Activated B cell treated with CpG ODN at 0.5 μM for 24 hours (primary cell): ENCODE measurements around the gene MADD. TPM values are rescaled to one million over a fixed set of nuclear protein-coding genes. Genes with fewer than 3 reads are reported as not detected.
A peak's percentile ranks its signal among the peaks of the same experiment; 100 is the strongest.

Source experiments
- ATAC-seq: fragments of 200-7000 bp; cut with Tn5 transposase; one replicate; pipeline ENCODE4 v1.10.0; 2021; ENCODE audit warnings: low read depth, mild to moderate bottlenecking, moderate library complexity
- CTCF ChIA-PET: fragments of 350-600 bp; sonication (Branson Sonifier 250); formaldehyde crosslinking; loops from one replicate; lab custom pipeline; 2021; ENCODE audit warnings: antibody characterized with exemption; lab: Charles Lee
- POLR2A ChIA-PET: fragments of 350-600 bp; sonication (Branson Sonifier 250); formaldehyde crosslinking; loops from one replicate; lab custom pipeline; 2021; ENCODE audit warnings: antibody characterized with exemption; lab: Charles Lee
- DNase-seq: peaks from one replicate; pipeline ENCODE4 v3.0.0; 2022
- H3K27ac Mint-ChIP-seq: one replicate; pipeline ENCODE4 v1.8.0; 2020; ENCODE audit warnings: mixed read lengths
- H3K27me3 Mint-ChIP-seq: one replicate; pipeline ENCODE4 v1.8.0; 2021; ENCODE audit warnings: mixed read lengths
- H3K36me3 Mint-ChIP-seq: one replicate; pipeline ENCODE4 v1.8.0; 2021; ENCODE audit warnings: low read depth, mixed read lengths
- H3K4me1 Mint-ChIP-seq: one replicate; pipeline ENCODE4 v1.8.0; 2021; ENCODE audit warnings: mixed read lengths
- H3K4me3 Mint-ChIP-seq: one replicate; pipeline ENCODE4 v1.8.0; 2020; ENCODE audit warnings: mild to moderate bottlenecking, mixed read lengths
- H3K9me3 Mint-ChIP-seq: one replicate; pipeline ENCODE4 v1.8.0; 2020; ENCODE audit warnings: mixed read lengths
- intact Hi-C: fragments of 100-400 bp; cut with micrococcal nuclease; formaldehyde crosslinking; loops from one replicate; pipeline ENCODE4 v1.15.1; 2024
- total RNA-seq: library from RNA; stranded (reverse); gene quantifications from 2 replicates; pipeline ENCODE4 v1.2.3, GENCODE V29; 2022
- TF ChIP-seq, protein P1 (sequence below): fragments of 200-600 bp; IDR thresholded peaks from one replicate; pipeline ENCODE4 v1.8.0; 2022; ENCODE audit warnings: antibody characterized with exemption, mild to moderate bottlenecking

MADD gene
- total RNA-seq, 1 donor from 2014 or later: 86.9 TPM

DNA sequence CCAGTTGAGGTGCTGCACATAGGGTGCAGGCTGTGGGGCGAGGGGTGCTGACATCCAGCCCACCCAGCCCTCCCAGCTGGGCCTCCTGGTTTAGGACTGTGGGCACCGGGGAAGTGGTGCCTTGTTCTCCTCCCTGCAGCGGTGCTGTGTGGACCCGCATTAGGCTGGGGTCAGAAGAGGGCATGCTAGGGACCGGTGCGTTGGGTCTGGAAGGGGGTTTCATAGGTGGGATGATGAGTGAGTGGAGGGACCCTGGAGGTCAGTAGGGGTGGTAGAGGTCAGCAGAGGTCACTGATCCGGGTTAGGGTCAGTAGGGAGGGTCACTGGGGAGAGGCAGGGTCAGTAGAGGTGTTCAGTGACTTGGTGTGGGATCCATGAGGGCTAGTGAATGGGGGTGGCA lies 89.2 kb downstream of the MADD start:
- ChIA-PET POLR2A (interaction anchor here (0.9 kb wide), 1 partner anchor 20 kb away, joined by 3 read pairs; no protein-coding TSS in a partner anchor), CTCF (interaction anchor here (1.1 kb wide), 1 partner anchor 15 kb away, joined by 5 read pairs; no protein-coding TSS in a partner anchor)
- H3K4me3 Mint-ChIP-seq: no peak overlapping the region

DNA sequence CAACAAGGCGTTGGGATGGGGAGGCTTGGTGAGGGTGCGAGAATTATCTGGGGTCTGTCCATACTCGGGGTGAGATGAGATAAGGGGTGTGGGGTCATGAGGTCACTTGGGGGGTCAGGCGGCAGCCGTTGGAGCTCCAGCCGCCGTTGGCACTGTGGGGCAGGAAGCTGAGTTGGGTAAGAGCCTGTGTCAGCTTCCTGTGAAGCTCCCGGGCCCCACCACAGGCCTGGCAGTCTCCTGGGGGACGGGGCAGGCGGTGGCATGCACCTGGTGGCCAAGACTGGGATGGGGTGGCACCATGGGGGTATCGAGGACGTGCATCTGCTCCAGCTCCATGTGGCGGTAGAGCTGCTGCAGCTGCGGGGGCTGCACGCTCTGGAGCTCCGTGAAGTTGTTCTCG lies 89.7 kb downstream of the MADD start:
- Mint-ChIP-seq H3K9me3 (no peaks in the 10 kb centered on the region), H3K36me3 (peaks cover 23% of the 10 kb centered on the region), H3K27ac (peak overlapping the region; percentile 66), H3K27me3 (no peaks in the 10 kb centered on the region), H3K4me1 (peaks cover 30% of the 10 kb centered on the region), H3K4me3 (no peak overlapping the region)
- ChIA-PET CTCF (interaction anchor here (1.1 kb wide), 1 partner anchor 14 kb away, joined by 5 read pairs; no protein-coding TSS in a partner anchor), POLR2A (interaction anchor here (0.9 kb wide), 1 partner anchor 19 kb away, joined by 3 read pairs; no protein-coding TSS in a partner anchor)
- TF ChIP-seq, protein P1, sequence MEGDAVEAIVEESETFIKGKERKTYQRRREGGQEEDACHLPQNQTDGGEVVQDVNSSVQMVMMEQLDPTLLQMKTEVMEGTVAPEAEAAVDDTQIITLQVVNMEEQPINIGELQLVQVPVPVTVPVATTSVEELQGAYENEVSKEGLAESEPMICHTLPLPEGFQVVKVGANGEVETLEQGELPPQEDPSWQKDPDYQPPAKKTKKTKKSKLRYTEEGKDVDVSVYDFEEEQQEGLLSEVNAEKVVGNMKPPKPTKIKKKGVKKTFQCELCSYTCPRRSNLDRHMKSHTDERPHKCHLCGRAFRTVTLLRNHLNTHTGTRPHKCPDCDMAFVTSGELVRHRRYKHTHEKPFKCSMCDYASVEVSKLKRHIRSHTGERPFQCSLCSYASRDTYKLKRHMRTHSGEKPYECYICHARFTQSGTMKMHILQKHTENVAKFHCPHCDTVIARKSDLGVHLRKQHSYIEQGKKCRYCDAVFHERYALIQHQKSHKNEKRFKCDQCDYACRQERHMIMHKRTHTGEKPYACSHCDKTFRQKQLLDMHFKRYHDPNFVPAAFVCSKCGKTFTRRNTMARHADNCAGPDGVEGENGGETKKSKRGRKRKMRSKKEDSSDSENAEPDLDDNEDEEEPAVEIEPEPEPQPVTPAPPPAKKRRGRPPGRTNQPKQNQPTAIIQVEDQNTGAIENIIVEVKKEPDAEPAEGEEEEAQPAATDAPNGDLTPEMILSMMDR: no peak
- DNase-seq (no peak), ATAC-seq (peak; percentile 29)
- intact Hi-C loops: no loop called here

More for the DNA sequence above, 89.2 kb downstream of the MADD start:
- intact Hi-C loops: no loop called here
- Mint-ChIP-seq H3K27me3 (no peaks in the 10 kb centered on the region), H3K27ac (peak overlapping the region; percentile 66), H3K9me3 (no peaks in the 10 kb centered on the region), H3K4me1 (peaks cover 26% of the 10 kb centered on the region), H3K36me3 (peaks cover 24% of the 10 kb centered on the region)
- TF ChIP-seq, protein P1: no peak
- no peak for DNase-seq
- ATAC-seq: no peak

DNA sequence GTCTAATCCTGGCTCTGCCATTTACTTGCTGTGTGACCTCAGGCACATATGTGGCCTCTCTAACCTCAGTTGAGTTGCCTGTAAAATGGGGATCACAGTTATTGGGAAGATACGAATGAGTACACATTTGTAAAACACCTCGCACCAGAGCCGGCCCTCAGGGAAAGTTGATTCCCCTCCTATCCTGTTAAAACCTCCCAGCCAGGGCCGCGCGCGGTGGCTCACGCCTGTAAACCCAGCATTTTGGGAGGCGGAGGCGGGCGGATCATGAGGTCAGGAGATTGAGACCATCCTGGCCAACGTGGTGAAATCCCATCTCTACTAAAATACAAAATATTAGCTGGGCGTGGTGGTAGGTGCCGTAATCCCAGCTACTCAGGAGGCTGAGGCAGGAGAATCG lies 90.4 kb downstream of the MADD start:
- ChIA-PET CTCF (interaction anchor here (1.1 to 2.0 kb wide), 2 partner anchors 13 kb away, joined by 5 to 6 read pairs; no protein-coding TSS in a partner anchor), POLR2A (interaction anchor here (0.6 kb wide), 1 partner anchor 13 kb away, joined by 5 read pairs; no protein-coding TSS in a partner anchor)
- H3K36me3 Mint-ChIP-seq: peaks cover 24% of the 10 kb centered on the region
- no peak overlapping the region for H3K27ac Mint-ChIP-seq
- H3K27me3 Mint-ChIP-seq: no peaks in the 10 kb centered on the region
- intact Hi-C loops: no loop called here
- no peaks in the 10 kb centered on the region for H3K9me3 Mint-ChIP-seq
- ATAC-seq (no peak), DNase-seq (no peak)
- no peak overlapping the region for H3K4me3 Mint-ChIP-seq
- TF ChIP-seq, protein P1: no peak
- H3K4me1 Mint-ChIP-seq: peaks cover 35% of the 10 kb centered on the region

DNA sequence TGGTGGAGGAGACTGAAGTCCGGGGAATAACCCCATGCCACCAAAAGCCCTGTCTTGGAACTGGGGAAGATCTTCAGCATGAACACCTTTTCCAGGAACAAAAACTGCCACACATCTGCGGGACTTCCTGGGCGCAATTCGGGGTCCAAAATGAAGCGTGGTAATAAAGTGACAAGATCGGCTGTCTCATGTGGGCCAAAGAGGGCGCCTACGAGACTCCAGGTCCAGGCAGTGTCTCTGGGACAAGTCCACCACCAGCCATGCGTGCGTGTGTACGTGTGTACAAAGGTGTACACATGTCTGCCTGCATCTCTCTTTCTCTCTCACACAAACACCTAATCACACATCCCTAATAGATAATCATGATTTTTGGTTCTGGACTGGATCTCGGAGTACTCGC lies 91.5 kb downstream of the MADD start:
- Mint-ChIP-seq H3K36me3 (peaks cover 31% of the 10 kb centered on the region), H3K9me3 (no peaks in the 10 kb centered on the region), H3K4me3 (no peak overlapping the region), H3K4me1 (peaks cover 44% of the 10 kb centered on the region), H3K27ac (peak overlapping the region; percentile 51), H3K27me3 (no peaks in the 10 kb centered on the region)
- DNase-seq (no peak), ATAC-seq (no peak)
- CTCF ChIA-PET: interaction anchor here (1.3 to 2.0 kb wide), 2 partner anchors 12 to 51 kb away, joined by 3 to 6 read pairs; no protein-coding TSS in a partner anchor
- POLR2A ChIA-PET: no interaction called here
- intact Hi-C loops: no loop called here
- TF ChIP-seq, protein P1: no peak

DNA sequence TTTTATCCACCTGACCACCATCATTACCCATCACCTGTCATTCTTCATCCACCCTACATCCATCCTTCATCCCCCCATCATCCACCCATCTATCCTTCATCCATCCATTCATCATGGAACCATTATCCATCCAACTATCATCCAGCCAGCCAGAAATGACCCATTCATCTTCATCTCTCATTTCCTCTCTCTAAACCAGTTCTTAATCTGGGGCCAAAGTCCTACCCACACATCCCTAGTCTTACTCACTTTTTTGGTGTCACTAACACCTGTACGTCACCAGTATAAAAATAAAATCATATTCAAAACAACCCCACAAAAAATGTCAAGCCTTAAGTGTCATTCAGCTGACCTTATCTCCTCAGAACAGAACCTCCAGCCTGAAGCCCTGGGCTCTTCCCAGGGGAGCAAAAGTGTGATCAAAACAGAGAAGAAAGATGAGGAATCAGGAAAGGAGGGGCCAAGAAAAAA lies 96.1 kb downstream of the MADD start:
- H3K27ac Mint-ChIP-seq: peak overlapping the region; percentile 30
- ChIA-PET CTCF (no interaction called here), POLR2A (no interaction called here)
- peak; percentile 34 for ATAC-seq
- TF ChIP-seq, protein P1: no peak
- H3K36me3 Mint-ChIP-seq: peaks cover 58% of the 10 kb centered on the region
- DNase-seq: no peak
- H3K4me3 Mint-ChIP-seq: no peak overlapping the region
- intact Hi-C loops: no loop called here
- no peaks in the 10 kb centered on the region for H3K9me3 Mint-ChIP-seq
- no peaks in the 10 kb centered on the region for H3K27me3 Mint-ChIP-seq
- peaks cover 51% of the 10 kb centered on the region for H3K4me1 Mint-ChIP-seq
